OCI-LY1 (cell line): ENCODE results near the gene P2RY12.

Source experiments
- H2AFZ ChIP-seq: fragments of 200-600 bp; sonication (generic), shearing (Covaris generic); 2 replicates; pipeline ENCODE4 v1.6.0; 2014; ENCODE audit warnings: antibody characterized with exemption, mild to moderate bottlenecking, low read length
- H3F3A ChIP-seq: fragments of 200-600 bp; sonication (generic), shearing (Covaris generic); 2 replicates; pipeline ENCODE4 v1.6.0; 2014; ENCODE audit warnings: mild to moderate bottlenecking, antibody characterized with exemption, low read length, moderate library complexity; ENCODE audit not compliant: insufficient read depth
- H3K27ac ChIP-seq: fragments of 200-600 bp; sonication (generic); 2 replicates; pipeline ENCODE4 v1.5.1; 2014; ENCODE audit warnings: low read length, mixed run types, mild to moderate bottlenecking, low read depth; ENCODE audit not compliant: poor library complexity, severe bottlenecking
- H3K27me3 ChIP-seq: fragments of 200-600 bp; sonication (generic); 2 replicates; pipeline ENCODE4 v1.6.0; 2014; ENCODE audit warnings: antibody characterized with exemption, mild to moderate bottlenecking, low read length, moderate library complexity; ENCODE audit not compliant: insufficient read depth
- H3K36me3 ChIP-seq: fragments of 200-600 bp; sonication (generic); 2 replicates; pipeline ENCODE4 v1.6.1; 2014; ENCODE audit warnings: mild to moderate bottlenecking, antibody characterized with exemption, low read length, moderate library complexity, mixed read lengths; ENCODE audit not compliant: insufficient read depth
- H3K4me1 ChIP-seq: fragments of 200-600 bp; sonication (generic); 2 replicates; pipeline ENCODE4 v1.5.1; 2014; ENCODE audit warnings: mild to moderate bottlenecking, low read length, moderate library complexity; ENCODE audit not compliant: insufficient read depth, severe bottlenecking
- H3K4me2 ChIP-seq: fragments of 200-600 bp; sonication (generic), shearing (Covaris generic); 2 replicates; pipeline ENCODE4 v1.6.1; 2014; ENCODE audit warnings: low read length
- H3K4me3 ChIP-seq: fragments of 200-600 bp; sonication (generic); 2 replicates; pipeline ENCODE4 v1.5.1; 2014; ENCODE audit warnings: low read length, low read depth, mild to moderate bottlenecking, mixed read lengths; ENCODE audit not compliant: poor library complexity, severe bottlenecking
- H3K79me2 ChIP-seq: fragments of 200-600 bp; shearing (Covaris generic); 2 replicates; pipeline ENCODE4 v1.6.1; 2016; ENCODE audit warnings: mixed run types, low read length, mixed read lengths; ENCODE audit not compliant: insufficient read depth
- H3K9ac ChIP-seq: fragments of 200-600 bp; sonication (generic), shearing (Covaris generic); 2 replicates; pipeline ENCODE4 v1.6.1; 2014; ENCODE audit warnings: mild to moderate bottlenecking, low read length, mixed read lengths
- H3K9me2 ChIP-seq: fragments of 200-600 bp; sonication (generic), shearing (Covaris generic); 2 replicates; pipeline ENCODE4 v1.6.1; 2014; ENCODE audit warnings: low read depth, mild to moderate bottlenecking, low read length, mixed read lengths
- H3K9me3 ChIP-seq: fragments of 200-600 bp; shearing (Covaris generic); 2 replicates; pipeline ENCODE4 v1.6.1; 2014; ENCODE audit warnings: low read length, mixed read lengths
- H4K20me1 ChIP-seq: fragments of 200-600 bp; sonication (generic), shearing (Covaris generic); 2 replicates; pipeline ENCODE4 v1.6.0; 2016; ENCODE audit warnings: mild to moderate bottlenecking, low read length; ENCODE audit not compliant: insufficient read depth
- EZH2 ChIP-seq: fragments of 200-600 bp; sonication (generic), shearing (Covaris generic); IDR thresholded peaks from 2 replicates; pipeline ENCODE4 v1.8.0; 2017; ENCODE audit warnings: borderline replicate concordance, mixed run types, mild to moderate bottlenecking, antibody characterized with exemption, low read length, moderate library complexity, mixed read lengths
- TF ChIP-seq, protein P1 (sequence below): fragments of 200-600 bp; sonication (generic), shearing (Covaris generic); IDR thresholded peaks from 2 replicates; pipeline ENCODE4 v1.5.1; 2017; ENCODE audit warnings: mild to moderate bottlenecking, antibody characterized with exemption, low read length, moderate library complexity, mixed read lengths

The P2RY12 gene

GRCh38 chr3:151387842-151388241, 3.3 kb upstream of the P2RY12 start:
- H3K4me2 ChIP-seq = peak overlapping the region; percentile 57

GRCh38 chr3:151387432-151387831, 2.9 kb upstream of the P2RY12 start:
- TF ChIP-seq, protein P1, sequence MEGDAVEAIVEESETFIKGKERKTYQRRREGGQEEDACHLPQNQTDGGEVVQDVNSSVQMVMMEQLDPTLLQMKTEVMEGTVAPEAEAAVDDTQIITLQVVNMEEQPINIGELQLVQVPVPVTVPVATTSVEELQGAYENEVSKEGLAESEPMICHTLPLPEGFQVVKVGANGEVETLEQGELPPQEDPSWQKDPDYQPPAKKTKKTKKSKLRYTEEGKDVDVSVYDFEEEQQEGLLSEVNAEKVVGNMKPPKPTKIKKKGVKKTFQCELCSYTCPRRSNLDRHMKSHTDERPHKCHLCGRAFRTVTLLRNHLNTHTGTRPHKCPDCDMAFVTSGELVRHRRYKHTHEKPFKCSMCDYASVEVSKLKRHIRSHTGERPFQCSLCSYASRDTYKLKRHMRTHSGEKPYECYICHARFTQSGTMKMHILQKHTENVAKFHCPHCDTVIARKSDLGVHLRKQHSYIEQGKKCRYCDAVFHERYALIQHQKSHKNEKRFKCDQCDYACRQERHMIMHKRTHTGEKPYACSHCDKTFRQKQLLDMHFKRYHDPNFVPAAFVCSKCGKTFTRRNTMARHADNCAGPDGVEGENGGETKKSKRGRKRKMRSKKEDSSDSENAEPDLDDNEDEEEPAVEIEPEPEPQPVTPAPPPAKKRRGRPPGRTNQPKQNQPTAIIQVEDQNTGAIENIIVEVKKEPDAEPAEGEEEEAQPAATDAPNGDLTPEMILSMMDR = no peak
- no peak for TF ChIP-seq EZH2
- Histone ChIP-seq H3F3A (no peaks in the 10 kb centered on the region; the same call in 1 of the 2 replicates), H3K27me3 (no peaks in the 10 kb centered on the region), H3K36me3 (no peaks in the 10 kb centered on the region), H2AFZ (peak overlapping the region; percentile 36), H3K9me2 (no peaks in the 10 kb centered on the region), H3K27ac (peak overlapping the region; percentile 53), H4K20me1 (no peaks in the 10 kb centered on the region), H3K4me2 (peak overlapping the region; percentile 57), H3K4me3 (peak overlapping the region; percentile 12), H3K4me1 (peaks cover 84% of the 10 kb centered on the region), H3K9me3 (no peaks in the 10 kb centered on the region), H3K9ac (peak overlapping the region; percentile 6; the same call in 1 of the 2 replicates), H3K79me2 (no peaks in the 10 kb centered on the region)

More at GRCh38 chr3:151387842-151388241, 3.3 kb upstream of the P2RY12 start:
- Histone ChIP-seq H3K9me2 (no peaks in the 10 kb centered on the region), H3K36me3 (no peaks in the 10 kb centered on the region), H3F3A (no peaks in the 10 kb centered on the region; the same call in 1 of the 2 replicates), H3K4me3 (peak overlapping the region; percentile 12), H3K4me1 (peaks cover 80% of the 10 kb centered on the region), H4K20me1 (no peaks in the 10 kb centered on the region), H3K9ac (peak overlapping the region; percentile 6; the same call in 1 of the 2 replicates), H3K79me2 (no peaks in the 10 kb centered on the region), H3K27me3 (no peaks in the 10 kb centered on the region), H2AFZ (peak overlapping the region; percentile 36), H3K9me3 (no peaks in the 10 kb centered on the region), H3K27ac (peak overlapping the region; percentile 53)
- TF ChIP-seq, protein P1 = no peak
- TF ChIP-seq EZH2 = no peak

DNA sequence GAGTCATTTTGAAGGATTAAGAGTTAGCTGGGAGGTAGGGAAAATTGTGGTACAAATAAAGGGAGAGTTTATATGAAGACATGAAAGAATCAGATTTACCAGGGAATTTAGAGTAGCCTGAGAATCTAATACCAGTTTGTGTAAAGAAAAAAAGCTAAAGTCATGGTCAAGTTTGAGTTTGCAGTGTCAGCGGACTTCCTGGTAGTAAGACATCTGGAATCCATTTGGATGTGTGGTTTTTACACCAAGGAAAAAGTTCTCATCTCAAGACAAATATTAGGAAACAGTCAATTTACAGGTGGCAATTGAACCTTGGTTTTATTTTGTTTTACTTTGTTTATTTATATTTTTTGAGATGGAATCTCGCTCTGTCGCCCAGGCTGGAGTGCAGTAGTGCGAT, 1.5 kb upstream of the P2RY12 start:
- TF ChIP-seq EZH2 = no peak
- TF ChIP-seq, protein P1 = no peak
- Histone ChIP-seq H3K4me3 (no peak overlapping the region), H3K4me1 (peaks cover 82% of the 10 kb centered on the region), H3K79me2 (no peaks in the 10 kb centered on the region), H3K9me2 (no peaks in the 10 kb centered on the region), H3K36me3 (no peaks in the 10 kb centered on the region), H3K27ac (peak overlapping the region; percentile 82), H3K9me3 (no peaks in the 10 kb centered on the region), H3K27me3 (no peaks in the 10 kb centered on the region), H3F3A (no peaks in the 10 kb centered on the region; the same call in 1 of the 2 replicates), H3K4me2 (no peak overlapping the region), H3K9ac (no peak overlapping the region), H2AFZ (no peak overlapping the region), H4K20me1 (no peaks in the 10 kb centered on the region)
